ENCODE measurements around the gene RBM19.

- no peak for TF ChIP-seq CTCF (conservative IDR thresholded peaks at IDR 0.05 in 1 of 2, IDR thresholded peaks at IDR 0.05 in 1 of 2; ENCODE audit: low read depth in 1 of 2, low read length in 2 of 2)
- no peak for TF ChIP-seq EZH2 (IDR thresholded peaks at IDR 0.05; ENCODE audit: low read length, missing control alignments)
Observed at GRCh38 chr12:114015851-114016250, 49.7 kb upstream of the RBM19 start.
